ENCODE measurements around the gene ASH1L.
"Not testable (repeated sequence)": the region's sequence is repeated elsewhere in the genome, so short reads cannot be mapped to it uniquely, and the experiment has no call there.

Gene ASH1L

DNA sequence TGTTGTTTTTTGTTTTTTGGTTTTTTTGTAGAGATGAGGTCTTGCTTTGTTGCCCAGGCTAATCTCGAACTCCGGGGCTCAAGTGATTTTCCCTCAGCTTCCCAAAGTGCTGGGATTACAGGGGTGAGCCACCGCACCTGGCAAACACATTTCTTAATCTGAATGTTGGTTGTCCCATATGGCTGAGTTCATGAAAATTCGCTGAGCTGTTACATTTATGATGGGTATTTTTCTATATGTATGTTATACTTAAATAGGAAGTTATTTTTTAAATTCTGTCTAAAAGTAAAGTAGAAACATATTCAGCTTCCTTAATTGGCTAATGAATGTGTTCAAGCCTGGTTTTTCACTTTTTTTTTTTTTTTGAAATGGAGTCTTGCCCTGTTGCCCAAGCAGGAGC lies 75.1 kb downstream of the ASH1L start:
- no peak for DNase-seq (ENCODE audit: low spot score)

DNA sequence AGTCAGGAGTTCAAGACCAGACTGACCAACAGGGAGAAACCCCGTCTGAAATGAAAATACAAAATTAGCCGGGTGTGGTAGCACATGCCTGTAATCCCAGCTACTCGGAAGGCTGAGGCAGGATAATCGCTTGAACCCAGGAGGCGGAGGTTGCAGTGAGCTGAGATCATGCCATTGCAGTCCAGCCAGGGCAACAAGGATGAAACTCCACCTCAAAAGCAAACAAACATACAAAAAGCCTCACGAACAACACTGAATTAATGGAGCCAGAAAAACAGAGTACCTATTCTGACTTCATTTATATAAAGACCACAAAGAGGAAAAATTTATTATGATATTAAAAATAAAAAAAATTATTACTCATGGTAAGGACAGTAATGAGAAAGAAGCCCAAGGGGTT lies 75.7 kb downstream of the ASH1L start:
- not testable (repeated sequence) for DNase-seq (ENCODE audit: low spot score)

DNA sequence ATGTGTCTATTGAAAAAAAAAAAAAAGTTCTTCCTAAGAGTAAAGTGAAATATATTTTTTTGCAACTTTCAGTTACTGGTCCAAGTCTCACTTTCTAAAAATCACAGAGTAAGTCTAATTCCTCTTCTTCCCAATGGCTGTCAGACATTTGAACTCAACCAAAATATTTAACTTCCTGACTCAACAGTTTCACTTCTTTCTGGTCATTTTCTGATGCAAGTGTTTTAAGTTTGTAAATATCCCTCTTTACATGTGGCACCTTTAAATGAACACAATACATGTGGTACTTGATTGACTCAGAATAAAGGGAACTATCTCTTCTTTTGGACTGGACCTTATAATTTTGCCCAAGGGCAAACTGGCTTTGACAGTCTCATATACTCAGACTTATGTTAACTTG lies 76.7 kb downstream of the ASH1L start:
- DNase-seq (ENCODE audit: low spot score) = no peak

DNA sequence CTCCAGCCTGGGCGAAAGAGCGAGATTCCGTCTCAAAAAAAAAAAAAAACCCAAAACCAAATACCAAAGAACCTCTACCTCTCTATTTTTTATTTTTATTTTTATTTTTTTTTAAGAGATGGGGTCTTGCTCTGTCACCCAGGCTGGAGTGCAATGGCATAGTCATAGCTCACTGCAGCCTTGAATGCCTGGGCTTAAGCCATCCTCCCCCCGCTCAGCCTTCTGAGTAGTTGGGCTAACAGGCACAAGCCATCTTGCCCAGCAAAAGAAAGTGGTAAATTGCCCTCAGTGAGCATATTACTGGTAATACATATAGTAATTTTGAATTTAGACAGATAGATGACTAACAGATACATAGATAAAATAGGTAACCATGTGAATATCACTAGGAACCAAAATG lies 77.4 kb downstream of the ASH1L start:
- DNase-seq (ENCODE audit: low spot score) = no peak

DNA sequence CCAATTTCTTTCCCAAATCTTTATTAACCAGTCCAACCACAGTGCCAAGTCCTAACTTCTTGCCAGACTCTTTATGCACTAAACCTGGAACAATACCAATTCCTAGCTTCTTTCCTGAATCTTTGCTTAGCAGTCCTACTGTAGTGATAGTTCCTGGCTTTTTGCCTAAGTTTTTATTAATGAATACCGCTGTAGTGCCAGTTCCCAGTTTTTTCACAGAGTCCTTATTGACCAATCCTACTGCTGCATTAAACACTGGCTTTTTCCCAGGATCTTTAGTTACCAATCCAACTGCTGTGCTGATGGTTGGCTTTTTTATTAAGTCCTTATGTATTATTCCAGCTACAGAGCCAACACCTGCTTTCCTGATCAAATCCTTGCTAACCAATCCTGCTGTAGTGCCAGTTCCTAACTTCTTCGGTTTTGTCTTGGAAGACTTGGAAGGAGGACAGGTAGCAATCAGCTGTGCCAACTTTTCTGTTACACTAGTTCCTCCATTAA lies 80.8 kb downstream of the ASH1L start:
- DNase-seq (ENCODE audit: low spot score) = no peak

DNA sequence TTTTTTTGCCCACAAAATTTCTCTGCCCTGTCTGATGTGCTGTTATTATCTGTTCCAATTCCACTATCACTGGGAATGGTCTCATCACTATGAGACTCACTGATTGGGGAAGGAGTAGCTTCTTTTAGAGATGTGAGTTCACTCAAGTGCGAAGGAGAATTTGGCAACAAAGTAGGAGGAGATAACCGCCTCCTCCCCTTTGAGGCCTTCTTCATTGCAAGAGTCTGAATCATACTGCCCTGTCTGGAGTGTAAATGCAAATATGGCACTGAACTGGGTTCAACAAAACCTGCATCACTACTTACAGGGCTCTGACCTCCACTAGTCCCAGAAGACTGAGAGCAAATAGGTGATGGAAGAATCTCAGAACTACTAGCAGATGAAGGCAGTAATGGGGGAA lies 83.4 kb downstream of the ASH1L start:
- no peak for DNase-seq (ENCODE audit: low spot score)

DNA sequence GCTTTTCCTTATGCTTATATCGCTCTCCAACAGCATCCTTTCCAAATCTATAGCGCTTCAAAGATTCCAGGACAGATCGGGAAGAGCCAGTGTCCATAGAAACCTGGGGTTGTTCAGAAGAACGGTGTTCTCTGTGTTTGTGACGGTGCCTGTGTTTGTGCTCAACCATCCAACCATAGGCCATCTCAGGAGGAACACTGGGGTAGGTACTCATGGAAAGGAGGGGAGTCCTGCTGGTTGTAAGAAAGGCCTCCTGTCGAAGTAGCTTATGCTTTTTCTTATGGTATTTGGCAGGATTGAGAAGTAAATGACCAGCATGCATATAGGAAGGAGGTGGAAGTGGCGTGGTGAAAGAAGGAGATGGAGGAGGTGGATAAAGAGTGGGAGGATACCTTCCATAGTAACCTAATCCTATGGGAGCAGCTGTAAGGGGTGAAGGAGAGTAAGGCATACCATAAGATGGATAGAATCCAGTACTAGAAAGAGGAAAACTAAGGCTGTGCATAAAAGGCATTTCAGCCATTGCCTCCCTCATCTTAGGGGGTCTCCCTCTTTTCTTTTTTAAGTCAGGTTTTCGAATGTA lies 84.2 kb downstream of the ASH1L start:
- no peak for DNase-seq (ENCODE audit: low spot score)

DNA sequence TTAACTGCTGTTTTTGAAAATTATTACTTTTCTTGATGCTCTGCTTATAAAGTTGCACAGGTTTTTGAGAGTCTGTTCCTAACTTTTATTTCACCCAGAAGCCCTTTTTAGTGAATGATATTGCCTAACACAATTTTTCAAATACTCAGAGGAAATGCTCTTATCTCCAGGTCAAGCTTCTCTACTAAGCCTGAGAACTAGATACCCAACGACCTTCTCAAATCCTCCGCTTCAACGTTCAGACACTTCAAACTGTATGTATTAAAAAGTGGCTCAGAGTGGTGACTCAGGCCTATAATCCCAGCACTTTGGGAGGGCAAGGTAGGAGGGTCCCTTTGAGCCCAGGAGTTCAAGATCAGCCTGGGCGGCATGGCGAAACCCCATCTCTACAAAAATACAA lies 88.5 kb downstream of the ASH1L start:
- DNase-seq (ENCODE audit: low spot score) = no peak

DNA sequence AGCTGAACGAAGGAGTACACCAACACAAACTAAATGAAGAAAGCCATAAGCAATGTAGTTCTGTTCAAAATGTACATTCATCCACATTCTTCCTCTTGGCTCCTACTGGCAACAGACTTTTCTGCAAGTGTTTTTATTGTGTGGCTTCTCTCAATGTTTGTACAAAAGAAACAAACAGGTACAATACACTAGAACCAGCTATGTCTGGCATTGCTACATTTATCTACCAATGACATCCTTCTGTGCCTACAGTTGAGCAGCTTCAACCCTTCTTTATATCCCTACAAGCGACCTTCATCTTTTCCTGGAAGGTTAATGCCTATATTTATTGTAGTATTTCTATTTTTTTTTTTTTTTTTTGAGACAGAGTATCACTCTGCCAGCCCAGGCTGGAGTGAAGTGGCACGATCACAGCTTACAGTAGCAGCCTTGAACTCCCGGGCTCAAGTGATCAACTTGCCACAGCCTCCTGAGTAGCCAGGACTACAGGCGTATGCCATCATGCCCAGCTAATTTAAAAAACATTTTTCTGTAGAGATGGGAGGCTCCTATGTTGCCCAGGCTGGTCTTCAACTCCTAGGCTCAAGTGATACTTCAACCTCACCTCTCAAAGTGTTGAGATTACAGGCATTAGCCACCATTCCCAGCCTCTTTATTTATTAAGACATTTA lies 89.3 kb downstream of the ASH1L start:
- no peak for DNase-seq (ENCODE audit: low spot score)

DNA sequence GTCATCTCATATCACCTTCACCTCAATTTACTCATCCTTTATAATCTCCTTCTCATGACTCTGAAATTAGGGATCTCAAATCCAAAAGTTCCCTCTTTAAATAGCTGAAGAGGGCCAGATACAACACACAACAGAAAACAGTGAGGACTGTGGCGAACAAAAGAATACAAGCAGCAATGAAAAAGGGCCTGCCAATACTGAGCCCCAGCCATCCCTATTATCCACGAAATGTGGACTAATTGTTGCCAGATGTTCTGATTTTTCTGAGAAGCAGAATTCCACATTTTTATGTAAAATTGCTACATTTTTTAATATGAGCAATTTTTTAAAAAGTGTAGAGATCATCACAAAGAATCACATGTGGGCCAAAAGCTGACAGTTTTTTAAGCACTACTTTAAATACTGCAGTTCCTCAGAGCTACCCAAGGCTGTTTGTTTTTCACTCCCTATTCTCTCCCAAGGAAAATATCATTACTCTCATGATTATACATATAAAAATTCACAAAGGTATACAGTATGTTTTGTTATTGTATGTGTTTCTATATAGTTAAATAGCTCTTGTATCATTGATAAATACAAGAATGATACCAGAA lies 90.0 kb downstream of the ASH1L start:
- peak; percentile 25 for DNase-seq (ENCODE audit: low spot score)

DNA sequence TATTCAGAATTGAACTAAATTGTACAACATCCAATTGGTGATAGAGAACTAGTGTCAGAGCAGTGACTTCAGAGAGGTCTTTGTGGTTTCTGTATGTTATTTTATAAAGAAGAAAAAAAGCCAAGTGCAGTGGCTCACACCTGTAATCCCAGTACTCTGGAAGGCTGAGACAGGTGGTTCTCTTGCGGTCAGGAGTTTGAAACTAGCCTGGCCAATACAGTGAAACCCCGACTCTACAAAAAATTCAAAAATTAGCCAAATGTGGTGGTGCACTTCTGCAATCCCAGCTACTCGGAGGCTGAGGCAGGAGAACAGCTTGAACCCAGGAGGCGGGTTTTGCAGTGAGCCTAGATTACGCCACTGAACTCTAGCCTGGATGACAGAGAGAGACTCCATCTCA lies 90.7 kb downstream of the ASH1L start:
- no peak for DNase-seq (ENCODE audit: low spot score)

DNA sequence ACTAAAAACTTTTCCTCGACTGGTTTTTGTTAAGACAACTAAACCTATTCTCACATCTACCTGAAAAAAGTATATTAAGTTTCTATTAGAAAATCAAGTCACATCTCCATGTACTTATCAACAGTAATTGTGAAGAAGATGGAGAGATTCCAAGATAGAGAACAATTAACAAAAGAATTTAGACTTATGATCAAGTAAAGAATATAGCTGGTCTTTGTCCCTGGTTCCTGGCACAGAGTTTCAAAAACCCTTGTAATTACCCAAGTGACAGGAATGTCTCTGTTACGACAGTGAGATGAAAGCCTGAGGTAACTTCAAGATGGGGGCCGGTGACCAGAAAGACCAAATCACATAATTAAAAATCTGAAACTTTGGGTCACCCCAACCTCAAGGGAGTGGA lies 91.6 kb downstream of the ASH1L start:
- DNase-seq (ENCODE audit: low spot score) = peak; percentile 44

DNA sequence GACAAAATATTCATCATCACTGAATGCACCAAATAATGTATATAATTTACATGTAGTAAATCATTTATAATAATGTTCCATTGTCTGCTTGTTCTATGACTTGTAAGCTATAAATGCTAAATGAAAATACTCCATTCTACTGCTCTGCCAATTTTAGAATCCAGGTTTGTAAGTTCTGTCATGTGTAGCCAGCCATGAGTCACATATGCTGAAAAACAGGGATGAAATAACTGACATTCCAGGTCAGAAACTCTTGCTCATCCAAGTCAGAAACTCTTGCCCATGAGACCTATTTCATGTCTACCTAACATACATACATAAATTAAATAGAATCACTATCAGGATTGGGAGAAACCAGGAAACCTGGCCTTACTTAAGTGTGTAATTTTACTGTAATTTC lies 95.6 kb downstream of the ASH1L start:
- DNase-seq (ENCODE audit: low spot score) = no peak

DNA sequence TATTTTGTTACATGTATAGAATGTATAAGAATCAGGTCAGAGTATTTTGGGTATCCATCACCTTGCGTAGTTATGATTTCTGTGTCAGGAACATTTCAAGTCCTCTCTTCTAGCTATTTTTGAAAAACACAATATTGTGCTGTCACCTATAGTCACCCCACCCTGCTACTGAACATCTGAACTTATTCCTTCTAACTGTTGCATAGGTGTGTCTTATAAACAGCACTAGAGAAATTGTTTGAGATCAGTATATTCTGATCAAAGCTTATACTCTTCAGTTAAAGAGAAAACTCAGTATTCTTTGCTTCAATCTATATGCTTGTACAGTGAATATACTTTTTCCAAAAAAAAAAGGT lies 96.0 kb downstream of the ASH1L start:
- no peak for DNase-seq (ENCODE audit: low spot score)

DNA sequence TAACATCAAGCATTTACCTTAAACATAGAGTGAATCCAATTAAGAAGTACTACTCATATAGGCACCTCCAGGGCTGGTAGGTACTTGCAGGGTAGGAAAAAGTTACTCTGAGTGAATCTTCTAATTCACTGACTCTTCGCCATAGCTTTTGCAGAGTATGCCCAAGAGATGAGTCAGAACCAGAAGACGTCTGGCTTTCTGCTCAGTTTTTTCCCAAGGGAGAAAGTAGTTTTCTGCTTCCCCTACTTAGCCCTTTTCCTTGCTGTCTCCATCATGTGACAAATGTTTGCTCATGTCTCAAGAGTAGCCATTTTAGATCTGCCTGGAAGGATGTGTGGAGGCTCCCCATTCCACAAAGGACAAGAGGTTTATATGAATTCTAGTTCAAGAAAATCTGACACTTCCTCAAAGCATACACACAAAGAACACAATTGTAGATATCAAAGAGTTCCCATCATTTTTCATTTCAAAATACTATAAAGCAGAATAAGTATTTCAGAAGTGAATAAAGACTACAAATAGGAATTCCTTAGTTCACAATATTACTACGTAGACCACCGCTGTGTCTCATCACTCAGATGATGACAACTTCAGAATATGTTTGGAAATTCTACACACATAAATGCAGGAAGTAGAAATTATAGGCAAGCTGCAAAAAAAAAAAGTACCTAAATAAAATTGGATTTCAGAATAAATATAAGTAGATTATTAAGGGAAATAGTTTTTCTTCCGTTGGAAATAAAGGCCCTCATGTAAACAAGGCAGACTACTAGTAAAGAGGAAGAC lies 98.5 kb downstream of the ASH1L start:
- no peak for DNase-seq (ENCODE audit: low spot score)

DNA sequence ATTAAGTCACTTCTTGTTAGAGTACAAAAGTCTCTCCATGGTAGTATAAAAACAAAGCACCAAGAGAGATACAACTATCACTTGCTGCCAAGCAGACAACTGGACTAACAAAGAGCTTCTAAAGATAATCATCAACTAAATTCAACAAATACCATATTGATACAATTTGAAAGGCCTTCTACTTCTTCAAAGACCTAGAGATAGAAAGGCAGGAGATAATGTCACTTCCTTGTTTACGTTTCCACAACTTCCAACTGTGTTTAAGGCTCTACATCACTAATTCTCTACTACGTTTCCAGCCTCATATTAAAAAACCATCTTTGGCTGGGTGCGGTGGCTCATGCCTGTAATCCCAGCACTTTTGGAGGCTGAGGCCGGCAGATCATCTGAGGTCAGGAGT lies 104.5 kb downstream of the ASH1L start:
- no peak for DNase-seq (ENCODE audit: low spot score)

DNA sequence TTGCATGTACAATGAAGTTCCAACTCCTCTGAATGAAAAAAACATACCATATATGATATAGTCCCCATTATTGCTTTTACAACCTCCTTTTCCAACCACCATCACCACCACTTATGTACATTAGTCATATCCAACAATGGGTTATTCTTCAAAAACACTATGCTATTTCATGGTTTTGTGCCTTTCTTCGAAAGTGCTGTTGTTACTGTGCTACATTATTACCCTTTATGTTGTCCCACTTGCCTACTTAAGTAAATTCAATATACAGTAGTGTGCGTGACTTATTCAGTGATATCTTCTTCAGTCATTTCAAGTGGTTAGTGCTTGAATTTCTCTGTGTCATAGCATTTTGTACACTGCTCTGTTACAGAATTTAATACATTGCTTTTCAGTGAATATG lies 105.3 kb downstream of the ASH1L start:
- DNase-seq (ENCODE audit: low spot score) = no peak

DNA sequence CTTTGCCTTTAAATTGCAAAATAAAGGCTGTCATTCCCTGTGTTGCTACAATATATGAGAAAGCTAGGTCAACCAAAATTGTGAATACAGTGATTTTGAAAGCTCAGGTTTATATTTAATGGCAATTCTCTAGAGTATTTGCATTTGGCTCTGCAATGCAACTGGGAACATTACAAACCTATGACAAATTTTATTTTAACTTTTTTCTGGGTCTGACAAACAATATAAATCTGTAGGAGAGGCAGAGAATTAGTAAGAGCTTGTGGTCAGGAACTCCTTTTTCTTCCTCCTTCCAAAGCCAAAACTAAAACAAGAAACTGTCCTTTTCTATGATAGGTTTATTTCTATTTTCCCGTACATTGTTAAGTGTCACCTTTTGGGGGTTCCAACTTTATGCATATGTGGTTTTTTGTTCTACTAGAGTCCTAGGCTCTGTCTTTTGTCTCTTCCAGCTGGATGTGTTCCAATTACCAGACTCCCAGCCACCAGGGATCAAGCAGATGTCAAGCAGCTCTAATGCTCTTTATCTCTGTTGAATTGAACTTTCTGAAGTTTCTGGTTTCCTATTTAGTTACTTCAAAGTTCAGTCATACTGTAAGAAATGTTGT lies 106.9 kb downstream of the ASH1L start:
- no peak for DNase-seq (ENCODE audit: low spot score)

DNA sequence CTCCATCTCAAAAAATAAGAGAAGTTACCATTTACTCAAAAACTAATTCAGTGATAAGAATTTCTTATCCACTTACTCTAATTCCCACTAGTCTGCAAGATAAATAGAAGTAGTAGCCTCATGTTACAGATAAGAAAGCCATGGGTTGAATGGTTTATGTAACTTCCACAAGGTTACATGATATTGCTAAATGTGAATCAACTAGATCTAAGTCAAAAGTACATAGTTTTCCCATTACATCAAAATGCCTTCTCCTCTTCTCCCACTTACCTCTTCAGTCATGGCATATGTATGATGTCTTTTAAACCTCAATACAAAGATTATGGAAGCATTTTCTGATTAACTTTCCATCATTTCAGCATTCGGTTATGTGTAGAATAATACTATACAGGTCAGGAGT lies 108.5 kb downstream of the ASH1L start:
- no peak for DNase-seq (ENCODE audit: low spot score)

DNA sequence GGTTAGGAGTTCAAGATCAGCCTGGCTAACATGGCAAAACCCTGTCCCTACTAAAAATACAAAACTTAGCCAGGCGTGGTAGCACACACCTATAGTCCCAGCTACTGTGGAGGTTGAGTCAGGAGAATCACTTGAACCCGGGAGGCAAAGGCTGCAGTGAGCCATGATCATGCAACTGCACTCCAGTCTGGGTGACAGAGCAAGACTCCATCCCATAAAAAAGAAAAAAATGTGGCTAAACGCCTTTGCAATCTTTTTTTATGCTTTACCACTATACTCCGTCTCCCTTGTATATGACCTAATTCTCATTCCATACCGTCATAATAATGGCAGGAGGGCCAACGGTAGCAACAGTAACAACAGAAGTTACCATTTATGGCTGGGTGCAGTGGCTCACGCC lies 109.5 kb downstream of the ASH1L start:
- DNase-seq (ENCODE audit: low spot score) = no peak

DNA sequence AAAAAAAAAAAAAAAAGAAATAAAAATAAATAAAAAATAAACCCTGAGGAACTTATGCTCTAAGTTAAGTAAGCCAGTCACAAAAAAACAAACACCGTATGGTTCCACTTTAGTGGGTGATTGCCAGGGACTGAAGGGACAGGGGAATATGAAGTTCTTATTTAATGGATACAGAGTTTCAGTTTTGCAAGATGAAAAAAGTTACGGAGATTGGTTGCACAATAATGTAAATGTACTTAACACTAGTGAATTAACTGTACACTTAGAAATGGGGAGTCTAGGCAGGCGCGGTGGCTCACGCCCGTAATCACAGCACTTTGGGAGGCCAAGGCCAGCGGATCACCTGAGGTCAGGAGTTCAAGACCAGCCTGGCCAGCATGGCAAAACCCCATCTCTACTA lies 111.4 kb downstream of the ASH1L start:
- DNase-seq (ENCODE audit: low spot score) = no peak

DNA sequence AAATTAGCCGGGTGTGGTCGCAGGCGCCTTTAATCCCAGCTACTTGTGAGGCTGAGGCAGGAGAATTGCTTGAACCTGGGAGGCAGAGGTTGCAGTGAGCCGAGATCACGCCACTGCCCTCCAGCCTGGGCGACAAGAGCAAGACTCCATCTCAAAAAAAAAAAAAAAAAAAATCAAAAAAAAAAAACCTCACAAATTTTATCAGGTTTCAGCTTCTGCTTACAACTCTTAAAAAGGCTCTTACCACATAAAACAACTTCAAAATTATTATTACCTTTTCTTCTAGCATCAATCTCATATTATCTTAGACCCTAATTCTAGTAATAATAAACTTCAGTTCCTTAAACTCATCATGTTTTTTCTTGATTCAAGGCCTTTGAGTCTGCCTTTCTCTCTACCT lies 120.2 kb downstream of the ASH1L start:
- DNase-seq (ENCODE audit: low spot score) = not testable (repeated sequence)

DNA sequence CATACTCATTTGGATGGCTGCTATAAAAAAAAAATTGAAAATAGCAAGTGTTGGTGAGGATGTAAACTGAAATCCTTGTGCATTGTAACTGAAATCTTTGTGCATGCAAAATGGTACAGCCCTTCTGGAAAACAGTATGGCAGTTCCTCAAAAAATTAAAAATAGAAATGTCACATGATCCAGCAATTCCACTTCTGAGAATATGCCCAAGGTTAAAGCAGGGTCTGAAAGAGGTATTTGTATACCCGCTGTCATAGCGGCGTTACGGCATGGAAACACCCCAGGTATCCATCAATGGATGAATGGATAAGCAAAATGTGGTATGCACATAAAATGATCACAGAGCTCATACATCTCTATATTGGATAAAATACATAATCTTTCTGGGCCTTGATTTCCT lies 125.2 kb downstream of the ASH1L start:
- DNase-seq (ENCODE audit: low spot score) = no peak

Data from putamen (tissue), 1 donor.